Measurements from ENCODE around the gene RNF182. TPM values are rescaled to one million over a fixed set of nuclear protein-coding genes. Genes with fewer than 3 reads are reported as not detected.
"Not testable (repeated sequence)": the region's sequence is repeated elsewhere in the genome, so short reads cannot be mapped to it uniquely, and the experiment has no call there.

RNF182 gene
- total RNA-seq, 3 donors from 2014 or later: 0.66 to 1.5 (median 0.80) TPM

- Histone ChIP-seq H3K27ac (no peak overlapping the region), H3K27me3 (peaks cover 0 to 40% of the 10 kb centered on the region in 2 donors), H3K36me3 (no peaks in the 10 kb centered on the region), H3K4me1 (no peaks in the 10 kb centered on the region), H3K4me3 (no peak overlapping the region), H3K9me3 (no peaks in the 10 kb centered on the region)
- intact Hi-C loops (cut with DNase I; ENCODE audit: low total_unique reads): no loop called here
- TF ChIP-seq POLR2AphosphoS5 (IDR thresholded peaks at IDR 0.05) (no peak), POLR2A (IDR thresholded peaks at IDR 0.05) (no peak)
- TF ChIP-seq, protein P1, sequence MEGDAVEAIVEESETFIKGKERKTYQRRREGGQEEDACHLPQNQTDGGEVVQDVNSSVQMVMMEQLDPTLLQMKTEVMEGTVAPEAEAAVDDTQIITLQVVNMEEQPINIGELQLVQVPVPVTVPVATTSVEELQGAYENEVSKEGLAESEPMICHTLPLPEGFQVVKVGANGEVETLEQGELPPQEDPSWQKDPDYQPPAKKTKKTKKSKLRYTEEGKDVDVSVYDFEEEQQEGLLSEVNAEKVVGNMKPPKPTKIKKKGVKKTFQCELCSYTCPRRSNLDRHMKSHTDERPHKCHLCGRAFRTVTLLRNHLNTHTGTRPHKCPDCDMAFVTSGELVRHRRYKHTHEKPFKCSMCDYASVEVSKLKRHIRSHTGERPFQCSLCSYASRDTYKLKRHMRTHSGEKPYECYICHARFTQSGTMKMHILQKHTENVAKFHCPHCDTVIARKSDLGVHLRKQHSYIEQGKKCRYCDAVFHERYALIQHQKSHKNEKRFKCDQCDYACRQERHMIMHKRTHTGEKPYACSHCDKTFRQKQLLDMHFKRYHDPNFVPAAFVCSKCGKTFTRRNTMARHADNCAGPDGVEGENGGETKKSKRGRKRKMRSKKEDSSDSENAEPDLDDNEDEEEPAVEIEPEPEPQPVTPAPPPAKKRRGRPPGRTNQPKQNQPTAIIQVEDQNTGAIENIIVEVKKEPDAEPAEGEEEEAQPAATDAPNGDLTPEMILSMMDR (IDR thresholded peaks at IDR 0.05): no peak
- no peak for DNase-seq (ENCODE audit: low spot score in 2 of 2)
Measured at GRCh38 chr6:13929196-13929595, 4.4 kb downstream of the RNF182 start.

- TF ChIP-seq POLR2AphosphoS5 (IDR thresholded peaks at IDR 0.05) (no peak), POLR2A (IDR thresholded peaks at IDR 0.05) (no peak)
- TF ChIP-seq, protein P1 (IDR thresholded peaks at IDR 0.05): no peak
- Histone ChIP-seq H3K36me3 (no peaks in the 10 kb centered on the region), H3K9me3 (no peaks in the 10 kb centered on the region), H3K4me3 (no peak overlapping the region), H3K27ac (no peak overlapping the region), H3K27me3 (peaks cover 0 to 23% of the 10 kb centered on the region in 2 donors), H3K4me1 (no peaks in the 10 kb centered on the region)
- no peak for DNase-seq (ENCODE audit: low spot score in 2 of 2)
- intact Hi-C loops (cut with DNase I; ENCODE audit: low total_unique reads): no loop called here
Measured at GRCh38 chr6:13931797-13932402, 7.1 kb downstream of the RNF182 start.

- Histone ChIP-seq H3K27me3 (peaks cover 0 to 14% of the 10 kb centered on the region in 2 donors), H3K36me3 (no peaks in the 10 kb centered on the region), H3K4me3 (no peak overlapping the region), H3K4me1 (no peaks in the 10 kb centered on the region), H3K27ac (no peak overlapping the region), H3K9me3 (no peaks in the 10 kb centered on the region)
- TF ChIP-seq POLR2AphosphoS5 (IDR thresholded peaks at IDR 0.05) (no peak), POLR2A (IDR thresholded peaks at IDR 0.05) (no peak)
- TF ChIP-seq, protein P1 (IDR thresholded peaks at IDR 0.05): no peak
- DNase-seq (ENCODE audit: low spot score in 2 of 2): no peak
- intact Hi-C loops (cut with DNase I; ENCODE audit: low total_unique reads): no loop called here
Measured at GRCh38 chr6:13932785-13933184, 8.0 kb downstream of the RNF182 start.

DNA sequence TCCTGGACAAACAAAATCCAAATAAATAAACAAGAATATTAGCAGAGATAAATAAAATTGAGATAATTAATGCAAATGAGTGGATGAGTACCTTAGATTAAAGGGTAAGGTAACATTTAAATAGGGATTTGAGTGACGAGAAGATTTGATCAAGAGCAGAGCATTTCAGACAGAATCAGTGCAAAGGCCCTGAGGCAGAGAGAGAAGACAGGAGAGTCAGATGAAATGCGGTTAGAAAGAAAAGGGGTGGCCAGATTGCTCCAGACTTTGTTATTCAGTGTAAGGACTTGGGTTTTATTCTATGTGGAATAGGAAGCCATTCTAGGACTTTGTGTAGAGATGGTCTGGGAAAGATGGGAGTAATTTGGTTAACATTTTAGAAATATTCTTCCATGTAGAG is 10.0 kb downstream of the RNF182 start:
- Histone ChIP-seq H3K4me3 (no peak overlapping the region), H3K4me1 (no peaks in the 10 kb centered on the region), H3K27ac (no peak overlapping the region), H3K27me3 (no peaks in the 10 kb centered on the region), H3K36me3 (no peaks in the 10 kb centered on the region), H3K9me3 (no peaks in the 10 kb centered on the region)
- intact Hi-C loops (cut with DNase I; ENCODE audit: low total_unique reads): loop anchor here (2.0 kb wide), 1 partner anchor 24 kb away; no protein-coding TSS in a partner anchor
- no peak for TF ChIP-seq POLR2AphosphoS5 (IDR thresholded peaks at IDR 0.05)
- TF ChIP-seq, protein P1 (IDR thresholded peaks at IDR 0.05): no peak
- no peak for TF ChIP-seq POLR2A (IDR thresholded peaks at IDR 0.05)
- no peak for DNase-seq (ENCODE audit: low spot score in 2 of 2)

GRCh38 chr6:13935190-13935880 is 10.6 kb downstream of the RNF182 start:
- Histone ChIP-seq H3K36me3 (no peaks in the 10 kb centered on the region), H3K4me3 (no peak overlapping the region), H3K9me3 (no peaks in the 10 kb centered on the region), H3K27ac (no peak overlapping the region), H3K4me1 (no peaks in the 10 kb centered on the region), H3K27me3 (no peaks in the 10 kb centered on the region)
- TF ChIP-seq, protein P1 (IDR thresholded peaks at IDR 0.05): no peak
- TF ChIP-seq POLR2A (IDR thresholded peaks at IDR 0.05): no peak
- no peak for TF ChIP-seq POLR2AphosphoS5 (IDR thresholded peaks at IDR 0.05)
- no peak for DNase-seq (ENCODE audit: low spot score in 2 of 2)
- intact Hi-C loops (cut with DNase I; ENCODE audit: low total_unique reads): loop anchor here (2.0 kb wide), 1 partner anchor 25 kb away; no protein-coding TSS in a partner anchor

GRCh38 chr6:13935881-13936261 is 11.1 kb downstream of the RNF182 start:
- not testable (repeated sequence) for H3K9me3 ChIP-seq; H3K4me3 ChIP-seq; DNase-seq (ENCODE audit: low spot score in 2 of 2); H3K27ac ChIP-seq; H3K36me3 ChIP-seq; H3K4me1 ChIP-seq; H3K27me3 ChIP-seq
- intact Hi-C loops (cut with DNase I; ENCODE audit: low total_unique reads): loop anchor here (2.0 kb wide), 1 partner anchor 25 kb away; no protein-coding TSS in a partner anchor
